Omental fat pad (tissue), 4 donors: ENCODE results near the gene PIK3R5. TPM values are rescaled to one million over a fixed set of nuclear protein-coding genes. Genes with fewer than 3 reads are reported as not detected.

Experiments
- ATAC-seq: fragments of 150-250 bp; one replicate; pipeline ENCODE4 v1.9.1; 2016; ENCODE audit warnings: mild to moderate bottlenecking, moderate library complexity; ENCODE audit not compliant: low FRiP score
- DNase-seq: peaks from one replicate; pipeline ENCODE4 v3.0.0-alpha.2; 2019; ENCODE audit warnings: low spot score
- total RNA-seq, 4 donors: library from RNA; depleted of rRNA; stranded (reverse); fragments of >200 nt; gene quantifications; one replicate each; pipeline ENCODE4 v1.1.0, GENCODE V29; 2016
- TF ChIP-seq, protein P1 (sequence below), 3 donors: fragments of 450-650 bp; IDR thresholded peaks; one replicate each; pipeline ENCODE4 v1.5.1; 2016 to 2017; ENCODE audit warnings: antibody characterized with exemption in 3 of 3, mild to moderate bottlenecking in 3 of 3, moderate library complexity in 2 of 3

The PIK3R5 gene
- total RNA-seq, 4 donors from 2014 or later = 18.9 to 60.2 (median 37.8) TPM

DNA sequence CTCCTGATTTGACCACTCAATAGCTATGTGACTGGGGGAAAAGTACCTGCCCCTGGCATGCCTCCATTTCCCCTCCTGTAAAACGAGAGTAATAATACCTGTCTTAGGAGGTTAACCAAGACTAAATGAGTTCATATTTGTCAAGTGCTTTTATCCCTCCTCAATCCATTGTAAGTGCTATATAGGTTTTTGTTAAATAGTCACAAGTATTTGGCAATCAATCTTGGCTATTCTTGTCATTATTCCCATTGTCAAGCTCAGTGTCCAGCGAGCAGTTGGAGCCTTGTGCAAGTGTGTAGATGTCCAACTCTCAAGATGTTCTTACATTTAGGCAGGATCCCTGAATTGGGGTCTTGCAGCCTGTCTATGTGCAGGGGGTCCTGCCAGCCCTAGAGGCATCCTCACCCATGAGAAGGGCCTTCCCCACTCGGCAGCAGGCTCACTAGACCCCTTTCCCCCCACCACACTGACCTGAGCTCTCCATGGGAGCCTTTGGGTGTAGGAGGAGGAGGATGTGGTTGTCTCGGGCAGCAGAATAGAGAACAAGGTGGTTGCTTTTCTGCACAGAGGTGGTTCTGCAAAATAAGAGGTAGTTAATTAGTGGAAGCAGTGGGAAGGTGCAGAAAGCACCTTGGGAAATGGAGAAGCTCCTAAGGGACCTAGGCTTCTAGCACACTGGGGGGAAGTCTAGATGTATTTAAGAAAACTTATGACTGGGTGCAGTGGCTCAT is 116.0 kb downstream of the PIK3R5 start:
- ATAC-seq = no peak
- no peak for DNase-seq
- TF ChIP-seq, protein P1, sequence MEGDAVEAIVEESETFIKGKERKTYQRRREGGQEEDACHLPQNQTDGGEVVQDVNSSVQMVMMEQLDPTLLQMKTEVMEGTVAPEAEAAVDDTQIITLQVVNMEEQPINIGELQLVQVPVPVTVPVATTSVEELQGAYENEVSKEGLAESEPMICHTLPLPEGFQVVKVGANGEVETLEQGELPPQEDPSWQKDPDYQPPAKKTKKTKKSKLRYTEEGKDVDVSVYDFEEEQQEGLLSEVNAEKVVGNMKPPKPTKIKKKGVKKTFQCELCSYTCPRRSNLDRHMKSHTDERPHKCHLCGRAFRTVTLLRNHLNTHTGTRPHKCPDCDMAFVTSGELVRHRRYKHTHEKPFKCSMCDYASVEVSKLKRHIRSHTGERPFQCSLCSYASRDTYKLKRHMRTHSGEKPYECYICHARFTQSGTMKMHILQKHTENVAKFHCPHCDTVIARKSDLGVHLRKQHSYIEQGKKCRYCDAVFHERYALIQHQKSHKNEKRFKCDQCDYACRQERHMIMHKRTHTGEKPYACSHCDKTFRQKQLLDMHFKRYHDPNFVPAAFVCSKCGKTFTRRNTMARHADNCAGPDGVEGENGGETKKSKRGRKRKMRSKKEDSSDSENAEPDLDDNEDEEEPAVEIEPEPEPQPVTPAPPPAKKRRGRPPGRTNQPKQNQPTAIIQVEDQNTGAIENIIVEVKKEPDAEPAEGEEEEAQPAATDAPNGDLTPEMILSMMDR (IDR thresholded peaks at IDR 0.05) = no peak

DNA sequence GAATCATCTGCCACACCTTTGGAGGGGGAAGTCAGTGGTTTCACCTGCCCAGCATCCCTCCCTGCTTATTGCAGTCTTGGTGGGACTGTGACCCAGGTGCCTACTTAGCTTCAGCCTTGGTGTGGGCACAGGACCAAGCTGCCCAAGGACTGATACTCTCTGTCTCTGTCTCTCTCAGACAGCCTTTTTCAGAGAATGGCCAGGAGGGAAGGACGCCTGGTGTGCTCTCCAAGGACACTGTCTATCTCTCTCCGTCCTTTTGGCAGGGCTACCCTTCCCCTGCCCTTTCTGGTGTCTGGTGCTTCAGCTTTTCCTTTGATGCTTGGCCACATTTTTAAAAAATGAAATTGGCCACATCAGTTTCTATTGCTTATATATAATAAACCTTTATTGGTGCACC is 117.6 kb downstream of the PIK3R5 start:
- ATAC-seq (no peak), DNase-seq (no peak)
- TF ChIP-seq, protein P1 (IDR thresholded peaks at IDR 0.05) = no peak

DNA sequence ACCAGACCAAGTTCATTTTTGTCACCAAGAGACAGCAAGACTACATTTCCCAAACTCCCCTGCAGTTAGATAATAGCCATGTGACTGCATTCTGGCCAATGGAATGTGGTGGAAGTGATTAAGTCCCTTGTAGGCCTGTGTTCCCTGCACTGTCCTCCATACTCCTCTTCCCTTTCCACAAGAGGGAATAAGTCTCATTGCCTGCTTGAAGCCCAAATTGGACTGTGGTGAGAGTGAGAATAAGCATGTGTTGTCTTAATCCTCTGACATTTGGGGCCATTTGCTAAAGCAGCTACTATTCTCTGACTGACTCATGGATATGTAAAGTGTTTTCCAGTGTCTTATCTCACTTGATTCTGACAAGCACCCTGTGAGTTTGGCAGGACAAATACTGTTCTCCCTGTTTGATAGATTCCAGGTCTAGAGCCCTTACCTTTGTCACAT is 118.7 kb downstream of the PIK3R5 start:
- ATAC-seq (no peak), DNase-seq (no peak)
- TF ChIP-seq, protein P1 (IDR thresholded peaks at IDR 0.05) = no peak

DNA sequence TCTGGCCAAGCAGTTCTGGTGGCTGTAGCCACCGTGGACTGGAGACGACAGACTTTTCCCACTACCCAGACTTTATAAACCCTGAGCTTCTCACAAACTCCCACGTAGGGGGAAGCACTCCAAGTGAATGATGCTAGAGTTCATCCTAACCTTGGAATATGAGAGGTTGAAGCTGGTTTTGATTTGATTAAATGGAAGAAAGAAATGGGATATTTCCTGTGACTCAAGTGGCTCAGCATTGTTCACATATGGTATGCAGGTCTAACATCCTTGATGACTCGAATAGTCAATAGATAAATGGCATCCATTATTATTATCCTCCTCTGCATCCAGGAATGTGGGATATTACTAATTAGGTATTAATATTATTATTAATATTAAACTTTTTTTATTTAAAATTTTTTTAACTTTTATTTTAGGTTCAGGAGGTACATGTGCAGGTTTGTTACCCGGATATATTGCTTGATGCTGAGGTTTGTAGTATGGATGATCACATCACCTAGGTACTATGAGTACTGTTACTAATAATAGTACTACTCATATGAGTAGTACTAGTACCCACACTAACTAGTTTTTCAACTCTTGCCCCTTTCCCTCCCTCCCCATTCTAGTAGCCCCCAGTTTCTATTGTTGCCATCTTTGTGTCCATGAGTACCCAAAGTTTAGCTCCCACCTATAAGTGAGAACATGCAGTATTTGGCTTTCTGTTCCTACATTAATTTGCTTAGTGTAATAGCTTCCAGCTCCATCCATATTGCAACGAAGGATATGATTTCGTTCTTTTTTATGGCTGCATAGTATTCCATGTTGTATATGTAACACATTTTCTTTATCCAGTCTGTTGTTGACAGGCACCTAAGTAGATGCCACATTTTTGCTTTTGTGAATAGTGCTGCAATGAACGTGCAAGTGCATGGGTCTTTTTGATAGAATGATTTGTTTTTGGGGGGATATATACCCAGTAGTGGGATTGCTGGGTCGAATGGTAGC is 121.0 kb downstream of the PIK3R5 start:
- TF ChIP-seq, protein P1 (IDR thresholded peaks at IDR 0.05) = no peak
- DNase-seq = no peak
- ATAC-seq = no peak

DNA sequence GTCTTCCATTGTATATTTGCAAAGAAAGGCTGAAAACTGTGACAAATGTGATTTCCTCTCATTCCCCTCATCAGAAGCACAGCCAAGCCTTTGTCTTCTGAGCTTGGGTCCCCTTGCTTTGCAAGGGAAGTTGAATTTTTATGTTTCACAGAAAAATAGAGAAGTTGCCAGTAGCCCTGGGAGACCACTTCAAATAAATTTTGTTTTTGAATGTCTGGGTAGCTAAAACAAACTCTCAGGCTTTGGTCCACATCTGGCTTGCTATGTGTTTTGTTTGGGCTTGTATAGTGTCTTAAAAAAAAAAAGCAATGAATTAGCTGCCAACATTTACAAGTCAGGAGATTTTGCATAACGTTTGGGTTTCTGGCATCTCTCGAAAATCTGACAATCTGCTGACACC is 122.2 kb downstream of the PIK3R5 start:
- ATAC-seq = no peak
- TF ChIP-seq, protein P1 (IDR thresholded peaks at IDR 0.05) = no peak
- no peak for DNase-seq

DNA sequence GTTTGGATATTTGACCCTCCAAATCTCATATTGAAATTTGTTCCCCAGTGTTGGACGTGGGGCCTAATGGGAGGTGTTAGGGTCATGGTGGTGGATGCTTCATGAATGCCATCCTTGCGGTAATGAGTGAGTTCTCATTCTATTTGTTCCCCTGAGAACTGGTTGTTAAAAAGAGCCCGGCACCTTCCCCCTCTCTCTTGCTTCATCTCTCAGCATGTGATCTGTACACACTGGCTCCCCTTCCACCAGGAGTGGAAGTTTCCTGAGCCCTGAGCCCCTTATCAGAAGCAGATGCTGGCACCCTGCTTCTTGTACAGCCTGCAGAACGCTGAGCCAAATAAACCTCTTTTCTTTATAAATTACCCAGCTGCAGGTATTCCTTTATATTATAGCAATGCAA is 123.7 kb downstream of the PIK3R5 start:
- TF ChIP-seq, protein P1 (IDR thresholded peaks at IDR 0.05) = no peak
- DNase-seq (no peak), ATAC-seq (no peak)
